Mucosa of descending colon (tissue), 3 donors: ENCODE measurements around the gene PLXDC2. TPM values are rescaled to one million over a fixed set of nuclear protein-coding genes. Genes with fewer than 3 reads are reported as not detected.

Experiments used
- ATAC-seq: fragments of 200-7000 bp; cut with Tn5 transposase; one replicate; pipeline ENCODE4 v1.9.1; 2020; ENCODE audit warnings: mild to moderate bottlenecking, moderate library complexity
- DNase-seq, 3 donors: peaks; one replicate each; pipeline ENCODE4 v3.0.0-alpha.2; 2020
- H3K36me3 ChIP-seq: fragments of 200-600 bp; one replicate; pipeline ENCODE4 v1.8.0; 2021; ENCODE audit warnings: low read depth, mild to moderate bottlenecking
- H3K4me1 ChIP-seq: fragments of 200-600 bp; one replicate; pipeline ENCODE4 v1.8.0; 2021; ENCODE audit warnings: low read depth, mild to moderate bottlenecking
- H3K4me3 ChIP-seq: fragments of 200-600 bp; one replicate; pipeline ENCODE4 v1.8.0; 2021; ENCODE audit warnings: mild to moderate bottlenecking
- H3K9me3 ChIP-seq: fragments of 200-600 bp; one replicate; pipeline ENCODE4 v1.8.0; 2021; ENCODE audit warnings: mild to moderate bottlenecking
- intact Hi-C, 2 donors: fragments of 100-400 bp; cut with DNase I in 1 of 2; cut with micrococcal nuclease in 1 of 2; formaldehyde crosslinking; loops; one replicate each; pipeline versions ENCODE4 v1.11.0 to v1.11.1; 2022; cut with DNase I, micrococcal nuclease
- total RNA-seq, 3 donors: library from RNA; stranded (reverse); fragmentation: NEBNext Ultra II Directional in 2 of 3; extraction: Animal tissue kit (Norgen Biotek cat#: 25700) in 2 of 3; gene quantifications; one replicate each; pipeline versions ENCODE4 v1.2.1 to v1.2.4, GENCODE V29; 2021 to 2023
- TF ChIP-seq, protein P1 (sequence below): fragments of 200-600 bp; IDR thresholded peaks from one replicate; pipeline ENCODE4 v1.8.0; 2022; ENCODE audit warnings: antibody characterized with exemption, mild to moderate bottlenecking
- donor health status: DM: no; HTN: no; CAD: no; lungs with moderate emphysema.
- donor health status: DM: no; HTN: no; CAD: no.
- donor health status: DM: no; HTN: yes; CAD: no.

Gene PLXDC2
- total RNA-seq, 3 donors from 2014 or later, result 19.9 to 31.6 (median 30.3) TPM

DNA sequence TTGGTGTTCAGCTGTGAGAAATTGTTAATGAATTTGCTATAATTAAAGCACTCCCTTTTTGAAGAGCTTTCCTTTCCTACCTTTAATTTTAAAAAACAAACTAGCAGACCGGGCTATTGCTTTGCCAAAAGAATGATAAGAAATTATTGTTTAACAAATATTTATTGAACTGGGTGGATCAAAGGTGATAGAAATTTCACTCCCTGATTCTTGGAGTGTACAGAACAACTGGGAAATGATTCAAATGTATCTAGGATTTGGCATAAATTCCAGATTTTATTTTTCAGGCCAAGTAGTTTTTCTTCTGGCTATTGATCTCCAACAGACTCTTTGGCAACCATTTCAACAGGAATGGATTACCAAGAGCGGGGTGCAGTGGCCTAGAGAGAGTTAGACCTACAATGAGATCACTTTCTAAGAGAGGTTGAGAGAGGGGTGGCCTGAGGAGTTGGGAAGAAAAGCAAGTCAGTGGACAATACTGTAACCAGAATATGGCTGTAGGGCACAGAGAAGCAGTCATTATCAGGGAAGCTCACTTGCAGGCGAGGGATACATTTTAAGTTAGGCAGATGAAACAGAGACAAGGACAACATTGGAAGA lies 71.9 kb downstream of the PLXDC2 start:
- TF ChIP-seq, protein P1, sequence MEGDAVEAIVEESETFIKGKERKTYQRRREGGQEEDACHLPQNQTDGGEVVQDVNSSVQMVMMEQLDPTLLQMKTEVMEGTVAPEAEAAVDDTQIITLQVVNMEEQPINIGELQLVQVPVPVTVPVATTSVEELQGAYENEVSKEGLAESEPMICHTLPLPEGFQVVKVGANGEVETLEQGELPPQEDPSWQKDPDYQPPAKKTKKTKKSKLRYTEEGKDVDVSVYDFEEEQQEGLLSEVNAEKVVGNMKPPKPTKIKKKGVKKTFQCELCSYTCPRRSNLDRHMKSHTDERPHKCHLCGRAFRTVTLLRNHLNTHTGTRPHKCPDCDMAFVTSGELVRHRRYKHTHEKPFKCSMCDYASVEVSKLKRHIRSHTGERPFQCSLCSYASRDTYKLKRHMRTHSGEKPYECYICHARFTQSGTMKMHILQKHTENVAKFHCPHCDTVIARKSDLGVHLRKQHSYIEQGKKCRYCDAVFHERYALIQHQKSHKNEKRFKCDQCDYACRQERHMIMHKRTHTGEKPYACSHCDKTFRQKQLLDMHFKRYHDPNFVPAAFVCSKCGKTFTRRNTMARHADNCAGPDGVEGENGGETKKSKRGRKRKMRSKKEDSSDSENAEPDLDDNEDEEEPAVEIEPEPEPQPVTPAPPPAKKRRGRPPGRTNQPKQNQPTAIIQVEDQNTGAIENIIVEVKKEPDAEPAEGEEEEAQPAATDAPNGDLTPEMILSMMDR, result no peak
- Histone ChIP-seq H3K4me3 (no peak overlapping the region), H3K9me3 (no peaks in the 10 kb centered on the region), H3K4me1 (peaks cover 8% of the 10 kb centered on the region), H3K36me3 (no peaks in the 10 kb centered on the region)
- DNase-seq (no peak), ATAC-seq (no peak)
- intact Hi-C loops, result no loop called here

DNA sequence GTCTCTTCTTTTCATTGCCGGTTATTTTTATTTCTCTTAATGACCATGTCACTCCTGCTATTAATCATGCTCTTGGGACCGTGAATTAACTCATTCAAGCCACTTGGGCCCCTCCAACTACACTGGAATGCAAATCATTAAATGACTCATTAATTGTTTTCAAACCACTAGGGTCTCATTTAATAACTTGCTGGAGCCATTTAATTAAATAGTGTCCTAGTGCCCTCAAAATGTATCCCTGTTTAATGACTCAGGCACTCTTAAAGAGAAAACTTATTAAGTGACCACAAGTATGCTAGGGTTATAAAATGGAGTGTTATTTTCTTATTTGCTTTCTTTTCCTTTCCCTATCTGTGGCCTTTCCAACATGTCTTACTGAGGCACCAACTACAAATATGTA lies 73.0 kb downstream of the PLXDC2 start:
- H3K9me3 ChIP-seq, result no peaks in the 10 kb centered on the region

DNA sequence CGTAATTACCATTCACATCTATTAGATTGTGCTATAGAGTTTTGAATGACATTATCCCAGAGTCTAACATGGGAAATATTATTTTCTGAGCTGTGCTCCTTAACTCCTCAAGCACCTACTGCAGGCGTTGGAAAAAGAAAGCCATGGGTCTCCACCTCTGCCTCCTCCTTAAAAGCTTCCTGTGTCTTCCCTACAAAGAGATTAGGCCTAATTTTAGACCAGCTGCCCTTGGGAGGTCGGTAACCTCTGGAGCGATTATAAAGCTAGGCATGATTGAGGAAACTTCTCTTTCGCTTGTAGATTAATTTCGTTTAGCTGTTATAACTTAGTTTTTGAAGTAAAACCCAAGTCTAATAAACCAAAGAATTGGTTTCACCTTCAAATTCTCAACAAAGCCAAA lies 75.2 kb downstream of the PLXDC2 start:
- peaks cover 8% of the 10 kb centered on the region for H3K4me1 ChIP-seq
- H3K4me3 ChIP-seq, result no peak overlapping the region
- ATAC-seq (no peak), DNase-seq (no peak)
- intact Hi-C loops, result no loop called here
- H3K36me3 ChIP-seq, result no peaks in the 10 kb centered on the region
- TF ChIP-seq, protein P1, result no peak
- no peaks in the 10 kb centered on the region for H3K9me3 ChIP-seq

More for the DNA sequence above, 73.0 kb downstream of the PLXDC2 start:
- Histone ChIP-seq H3K36me3 (no peaks in the 10 kb centered on the region), H3K4me1 (peaks cover 8% of the 10 kb centered on the region), H3K4me3 (no peak overlapping the region)
- ATAC-seq, result no peak
- intact Hi-C loops, result no loop called here
- no peak for DNase-seq
- TF ChIP-seq, protein P1, result no peak

DNA sequence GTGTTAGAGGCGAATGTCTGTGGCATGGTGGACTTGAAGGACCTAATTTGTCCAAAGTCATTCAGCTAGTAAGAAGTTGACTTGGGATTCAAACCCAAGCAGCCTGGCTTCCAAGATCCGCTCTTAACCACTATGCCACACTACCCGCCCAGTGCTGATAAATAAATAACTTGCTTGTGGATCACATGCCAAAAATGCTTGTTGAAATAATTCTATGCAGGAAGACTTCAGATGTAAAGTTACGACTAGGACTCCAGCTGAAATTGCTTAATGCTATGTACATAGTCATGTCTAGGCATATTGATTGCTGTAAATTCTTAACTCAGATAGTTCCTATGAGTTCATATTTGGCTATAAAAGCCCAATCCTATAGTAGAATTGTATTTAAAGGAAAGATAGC lies 76.0 kb downstream of the PLXDC2 start:
- ATAC-seq (no peak), DNase-seq (no peak)
- H3K36me3 ChIP-seq, result no peaks in the 10 kb centered on the region
- intact Hi-C loops, result no loop called here
- H3K4me3 ChIP-seq, result no peak overlapping the region
- no peaks in the 10 kb centered on the region for H3K9me3 ChIP-seq
- H3K4me1 ChIP-seq, result peaks cover 8% of the 10 kb centered on the region
- TF ChIP-seq, protein P1, result no peak

DNA sequence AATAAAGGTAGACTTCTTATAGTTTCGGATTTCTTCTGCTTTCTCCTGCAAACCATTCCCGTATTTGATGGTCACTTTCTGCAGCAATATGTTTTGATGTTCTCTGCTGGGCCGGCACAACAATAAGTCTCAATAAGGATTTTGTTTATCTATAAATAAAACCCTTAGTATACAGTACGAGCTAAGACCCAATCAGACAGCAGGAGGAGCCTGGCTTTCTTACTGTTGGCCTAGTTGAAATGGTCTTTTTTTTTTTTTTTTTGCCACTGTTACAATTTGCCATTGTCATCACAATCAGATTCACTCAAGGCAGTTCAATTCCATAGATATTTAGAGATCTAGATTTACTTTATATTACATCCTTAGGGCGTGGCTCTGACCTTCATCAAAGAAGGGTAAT lies 76.4 kb downstream of the PLXDC2 start:
- DNase-seq (no peak), ATAC-seq (no peak)
- TF ChIP-seq, protein P1, result no peak
- peaks cover 5% of the 10 kb centered on the region for H3K4me1 ChIP-seq
- intact Hi-C loops, result no loop called here
- no peaks in the 10 kb centered on the region for H3K36me3 ChIP-seq
- no peaks in the 10 kb centered on the region for H3K9me3 ChIP-seq
- no peak overlapping the region for H3K4me3 ChIP-seq

DNA sequence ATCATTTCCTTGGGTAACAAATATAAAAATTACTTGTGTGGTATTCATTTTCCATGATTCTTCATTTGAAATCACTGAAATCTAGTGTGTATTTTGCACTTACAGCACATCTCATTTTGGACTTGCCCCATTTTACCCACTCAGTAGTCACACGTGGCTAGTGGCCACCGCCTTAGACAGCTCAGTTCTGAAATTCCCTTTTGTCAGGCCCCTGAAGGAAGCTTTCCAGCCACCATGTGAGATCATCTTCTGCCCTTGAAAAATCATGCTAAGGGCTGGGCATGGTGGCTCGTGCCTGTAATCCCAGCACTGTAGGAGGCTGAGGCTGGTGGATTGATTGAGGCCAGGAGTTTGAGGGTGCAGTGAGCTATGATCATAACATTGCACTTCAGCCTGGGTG lies 79.3 kb downstream of the PLXDC2 start:
- DNase-seq, result no peak
- Histone ChIP-seq H3K9me3 (no peaks in the 10 kb centered on the region), H3K4me3 (no peak overlapping the region), H3K4me1 (no peaks in the 10 kb centered on the region), H3K36me3 (no peaks in the 10 kb centered on the region)
- ATAC-seq, result no peak
- TF ChIP-seq, protein P1, result no peak
- intact Hi-C loops, result no loop called here
